AG08395 (cell line): Measurements from ENCODE around the gene PRND.
"Not testable (repeated sequence)": the region's sequence is repeated elsewhere in the genome, so short reads cannot be mapped to it uniquely, and the experiment has no call there.

Experiments used
- DNase-seq: peaks from one replicate; pipeline ENCODE4 v3.0.0; 2012; ENCODE audit warnings: mixed read lengths, low spot score

The PRND gene, protein sequence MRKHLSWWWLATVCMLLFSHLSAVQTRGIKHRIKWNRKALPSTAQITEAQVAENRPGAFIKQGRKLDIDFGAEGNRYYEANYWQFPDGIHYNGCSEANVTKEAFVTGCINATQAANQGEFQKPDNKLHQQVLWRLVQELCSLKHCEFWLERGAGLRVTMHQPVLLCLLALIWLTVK

DNA sequence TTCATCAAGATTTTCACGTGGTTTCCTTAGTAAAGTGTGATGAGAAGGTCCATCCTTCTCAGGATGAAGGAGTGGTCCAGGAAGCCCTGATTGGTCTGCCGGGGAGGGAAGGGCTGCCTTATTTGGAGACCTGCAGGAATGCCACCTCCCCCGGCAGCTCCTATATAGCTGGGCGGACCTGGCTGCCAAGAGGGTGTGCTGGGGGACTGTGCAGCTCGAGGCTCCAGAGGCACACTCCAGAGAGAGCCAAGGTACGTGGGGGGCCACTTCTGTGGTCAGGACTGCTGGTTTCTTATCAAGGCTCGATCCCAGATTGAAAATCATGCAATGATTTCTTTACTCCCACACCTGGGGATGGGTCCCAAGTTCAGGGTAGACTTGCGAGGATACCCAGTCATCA lies at the start of gene PRND:
TSS of gene PRND (plus strand) at position 191 of the 400 bp plus-strand sequence. CDS start 2,643 bp downstream, outside the sequence.
- DNase-seq: no peak

DNA sequence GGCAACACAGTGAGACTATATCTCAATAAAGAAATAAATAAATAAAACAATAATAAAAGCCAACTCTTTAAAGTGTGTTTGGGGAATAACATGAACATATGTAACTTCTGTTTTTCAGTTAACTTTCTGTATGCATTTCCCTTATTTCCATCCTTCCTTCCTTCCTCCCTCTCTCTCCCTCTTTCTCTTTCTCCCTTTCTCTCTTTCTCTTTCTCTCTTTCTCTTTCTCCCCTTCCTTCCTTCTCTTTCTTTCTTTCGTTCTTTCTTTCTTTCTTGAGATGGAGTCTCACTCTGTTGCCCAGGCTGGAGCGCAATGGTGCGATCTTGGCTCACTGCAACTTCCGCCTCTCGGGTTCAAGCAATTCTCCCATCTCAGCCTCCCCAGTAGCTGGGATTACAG lies 48.8 kb upstream of the PRND start:
- DNase-seq: no peak

DNA sequence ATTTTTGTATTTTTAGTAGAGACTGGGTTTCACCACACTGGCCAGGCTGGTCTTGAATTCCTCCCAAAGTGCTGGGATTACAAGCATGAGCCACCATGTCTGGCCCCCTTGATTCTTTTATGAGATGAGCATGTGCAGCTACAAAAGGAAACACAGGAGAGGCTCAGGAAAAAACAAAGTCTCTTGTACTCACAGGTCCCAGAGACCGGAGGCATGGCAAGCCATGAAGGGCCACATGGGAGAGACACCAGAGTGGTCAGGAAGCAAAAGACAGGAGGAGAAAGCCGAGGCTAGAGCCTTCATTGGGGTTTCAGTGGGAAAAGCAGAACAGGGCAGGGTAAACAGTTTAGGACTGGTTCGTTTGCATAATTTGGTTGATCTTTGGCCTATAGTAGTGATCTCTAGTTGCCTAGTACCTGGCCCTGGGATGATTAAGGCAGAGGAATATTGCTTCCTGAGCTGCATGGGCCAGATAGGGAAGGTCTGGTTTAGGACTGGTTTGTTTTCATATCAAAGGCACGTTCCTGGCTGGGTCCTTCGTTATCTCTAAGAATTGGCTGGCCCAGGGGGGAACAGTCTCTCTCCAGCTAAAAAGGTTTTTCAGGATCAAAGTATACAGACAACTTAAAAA lies 48.2 kb upstream of the PRND start:
- no peak for DNase-seq

DNA sequence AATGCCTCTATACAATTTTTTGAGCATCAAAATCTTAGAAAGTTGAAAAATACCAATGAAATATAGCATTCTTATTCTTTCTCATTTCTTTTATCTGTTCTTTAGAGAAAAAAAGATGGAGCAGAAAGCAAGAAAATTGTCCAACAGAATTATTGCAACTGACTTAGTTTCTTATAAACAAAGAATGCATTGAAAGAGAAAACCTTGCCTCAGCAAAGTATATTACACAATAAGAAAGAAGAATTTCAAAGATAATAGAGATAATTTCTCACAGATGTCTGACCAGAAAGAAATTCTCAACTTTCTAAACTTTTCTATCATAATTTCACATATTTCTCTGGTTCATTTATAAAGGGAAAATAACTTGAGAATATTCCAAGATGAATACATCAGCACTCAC lies 47.0 kb upstream of the PRND start:
- no peak for DNase-seq

DNA sequence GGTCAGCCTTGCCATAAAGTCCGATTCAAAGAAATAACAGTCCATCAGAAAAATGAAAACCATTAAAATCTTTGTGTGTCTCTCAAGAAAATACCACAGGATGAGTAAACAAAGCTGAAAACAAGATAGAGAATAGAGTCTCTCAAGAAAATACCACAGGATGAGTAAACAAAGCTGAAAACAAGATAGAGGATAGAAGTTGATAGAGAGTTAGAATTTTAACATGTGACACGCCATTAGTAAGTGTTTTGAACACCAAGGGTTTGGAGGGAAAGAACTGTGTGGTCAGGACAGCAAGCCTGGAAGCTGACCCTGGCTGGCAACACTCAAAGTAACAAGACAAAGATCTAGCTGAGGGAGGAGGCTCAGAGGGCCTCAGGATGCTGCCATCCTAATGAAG lies 43.9 kb upstream of the PRND start:
- no peak for DNase-seq

DNA sequence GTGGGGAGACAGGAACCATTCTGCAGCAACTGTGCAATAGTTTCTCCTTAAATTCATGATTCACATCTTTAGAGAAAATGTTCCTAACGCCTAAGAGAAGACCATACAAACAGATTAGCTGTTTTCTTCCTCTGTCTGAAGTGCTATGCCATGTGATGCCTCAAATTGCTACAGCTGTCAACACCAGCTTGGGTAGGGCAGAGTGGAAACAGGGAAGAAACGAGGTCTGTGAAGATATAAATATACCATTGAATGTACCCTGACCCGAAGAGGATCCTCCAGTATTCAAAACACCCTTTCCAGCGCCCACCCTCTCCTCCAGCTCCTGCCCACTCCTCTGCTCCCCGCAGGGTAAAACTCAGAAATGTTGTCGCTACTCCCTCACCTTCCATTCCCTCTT lies 40.3 kb upstream of the PRND start:
- no peak for DNase-seq

DNA sequence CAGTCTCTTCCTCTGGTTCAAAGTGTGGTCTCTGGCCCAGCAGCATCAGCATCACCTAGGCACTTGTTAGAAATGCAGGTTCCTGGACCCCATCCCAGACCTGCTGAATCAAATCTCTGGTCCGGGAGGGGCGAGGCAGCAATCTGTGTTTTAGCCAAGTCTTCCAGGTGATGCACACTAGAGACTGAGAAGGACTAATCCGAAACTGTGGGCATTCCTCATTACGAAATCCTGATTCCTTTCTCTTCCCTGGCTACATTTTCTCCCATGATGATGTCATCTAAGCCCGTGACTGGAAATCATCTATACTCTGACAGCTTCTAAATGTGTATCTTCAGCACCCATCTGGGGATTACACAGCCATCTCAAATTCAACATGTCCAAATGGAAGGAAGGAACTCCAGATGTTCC lies 39.7 kb upstream of the PRND start:
- peak; percentile 57 for DNase-seq

DNA sequence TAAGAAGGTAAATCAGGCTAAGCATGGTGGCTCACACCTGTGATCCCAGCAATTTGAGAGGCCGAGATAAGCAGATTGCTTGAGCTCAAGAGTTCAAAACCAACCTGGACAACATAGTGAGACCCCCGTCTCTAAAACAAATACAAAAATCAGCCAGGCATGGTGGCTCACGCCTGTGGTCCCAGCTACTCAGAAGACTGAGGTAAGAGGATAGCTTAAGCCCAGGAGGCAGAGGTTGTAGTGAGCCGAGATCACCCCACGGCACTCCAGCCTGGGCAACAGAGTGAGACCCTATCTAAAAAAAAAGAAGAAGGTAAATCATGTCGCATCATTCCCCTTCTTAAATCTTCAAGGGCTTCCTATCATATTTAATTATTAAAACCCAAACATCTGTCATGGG lies 39.0 kb upstream of the PRND start:
- no peak for DNase-seq

DNA sequence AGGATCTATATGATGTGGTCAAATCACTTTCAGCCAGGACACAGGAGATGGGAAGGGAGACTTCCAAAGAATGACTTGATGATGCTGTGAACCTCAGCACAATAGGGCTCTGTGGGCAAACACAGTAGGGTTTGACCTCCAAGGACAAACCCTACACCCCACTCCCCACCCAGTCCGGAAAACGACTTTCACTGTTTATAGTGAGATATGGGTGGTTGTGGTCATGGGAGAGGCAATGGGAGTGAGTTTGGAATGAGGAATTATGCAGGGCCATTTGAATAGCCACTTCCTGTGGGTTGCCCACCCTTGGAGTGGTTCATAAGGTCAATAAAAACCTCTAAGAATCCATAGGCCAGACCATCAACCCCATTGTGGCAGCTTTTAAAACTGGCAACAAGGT lies 38.4 kb upstream of the PRND start:
- no peak for DNase-seq

DNA sequence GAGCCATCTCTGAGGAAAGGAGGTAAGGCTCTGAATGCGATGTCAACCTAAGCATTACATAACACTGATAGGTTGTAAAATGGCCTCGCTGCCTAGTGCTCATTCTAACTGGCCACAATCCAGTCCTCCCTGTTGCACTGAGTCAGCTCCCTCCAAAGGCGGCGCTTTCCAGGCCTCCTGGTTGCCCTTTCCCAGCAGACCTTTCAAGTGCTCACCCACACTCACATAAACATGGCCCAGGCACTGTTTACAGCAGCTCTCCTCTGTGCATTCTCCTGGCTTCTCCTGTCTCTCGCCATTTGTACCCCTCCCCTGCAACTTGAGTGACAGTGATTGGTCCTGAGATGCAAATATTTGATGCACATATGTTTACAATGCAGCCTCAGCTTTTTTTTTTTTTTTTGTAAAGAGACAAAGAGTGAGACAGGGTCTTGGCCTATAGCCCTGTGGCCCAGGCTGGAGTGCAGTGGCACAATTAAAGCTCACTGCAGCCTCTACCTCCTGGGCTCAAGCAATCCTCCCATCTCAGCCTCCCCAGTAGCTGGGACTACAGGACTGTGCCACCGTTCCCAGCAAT lies 36.8 kb upstream of the PRND start:
- DNase-seq: no peak

DNA sequence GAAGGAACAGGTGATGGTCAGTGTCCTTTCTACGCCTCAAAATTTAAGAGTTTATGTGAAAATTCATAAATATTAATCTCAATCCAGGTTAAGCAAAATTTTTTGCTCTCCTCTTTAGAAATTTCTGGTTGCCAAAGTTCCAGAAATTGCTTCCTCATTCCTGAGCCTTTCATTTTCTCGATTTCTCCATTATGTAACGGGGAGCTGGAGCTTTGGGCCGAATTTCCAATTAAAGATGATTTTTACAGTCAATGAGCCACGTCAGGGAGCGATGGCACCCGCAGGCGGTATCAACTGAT lies 35.8 kb upstream of the PRND start:
- DNase-seq: no peak

DNA sequence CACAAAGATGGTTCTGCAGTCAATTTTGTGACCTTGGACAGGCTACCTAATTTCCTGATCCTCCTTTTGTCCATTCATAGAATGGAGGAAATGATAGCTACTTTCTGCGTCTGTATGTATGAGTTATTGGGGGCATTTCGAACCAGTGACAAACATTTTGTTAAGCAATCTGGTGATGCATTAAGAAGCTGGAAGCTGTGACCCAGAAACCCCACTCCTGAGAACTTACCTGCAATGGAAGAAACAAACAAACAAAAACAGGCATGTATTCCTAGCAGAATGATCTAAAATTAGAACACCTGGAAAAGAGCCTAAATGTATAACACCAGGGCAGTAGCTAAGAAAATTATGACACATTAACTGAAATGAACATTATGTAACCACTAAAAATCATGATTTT lies 33.4 kb upstream of the PRND start:
- DNase-seq: no peak

DNA sequence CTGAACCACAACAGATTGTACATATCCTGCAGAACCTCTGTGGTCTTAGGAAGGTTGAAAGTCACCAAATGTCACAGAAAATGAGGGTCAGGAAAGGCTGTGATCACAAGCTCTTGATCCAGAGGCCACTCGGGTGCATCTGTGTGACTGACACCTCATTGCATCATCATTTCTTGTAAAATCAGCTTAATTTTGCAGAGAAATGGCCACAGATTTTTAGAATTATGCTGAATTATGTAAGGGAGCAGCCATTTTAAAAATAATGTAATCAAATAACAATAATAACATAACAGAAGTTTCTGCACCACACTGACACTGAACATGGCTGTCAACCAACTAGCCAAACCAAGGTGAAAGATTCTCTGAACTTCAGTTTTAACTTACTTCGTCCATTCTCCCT lies 32.5 kb upstream of the PRND start:
- DNase-seq: no peak

DNA sequence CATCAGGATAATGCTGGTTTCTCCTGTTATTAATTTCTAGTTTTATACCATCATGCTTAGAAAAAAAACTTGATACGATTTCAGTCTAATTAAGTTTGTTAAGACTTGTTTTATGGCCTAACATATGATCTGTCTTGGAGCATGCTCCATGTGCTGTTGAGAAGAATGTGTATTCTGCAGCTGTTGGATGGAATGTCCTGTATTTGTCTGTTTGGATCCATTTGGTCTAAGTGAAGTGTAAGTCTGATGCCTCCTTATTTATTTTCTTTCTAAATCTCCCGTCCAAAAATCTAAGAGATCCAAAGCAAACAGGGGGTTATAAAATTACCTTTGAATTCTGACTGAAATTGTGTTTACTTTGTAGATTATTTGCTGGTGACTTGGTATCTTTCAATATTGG lies 30.0 kb upstream of the PRND start:
- no peak for DNase-seq

DNA sequence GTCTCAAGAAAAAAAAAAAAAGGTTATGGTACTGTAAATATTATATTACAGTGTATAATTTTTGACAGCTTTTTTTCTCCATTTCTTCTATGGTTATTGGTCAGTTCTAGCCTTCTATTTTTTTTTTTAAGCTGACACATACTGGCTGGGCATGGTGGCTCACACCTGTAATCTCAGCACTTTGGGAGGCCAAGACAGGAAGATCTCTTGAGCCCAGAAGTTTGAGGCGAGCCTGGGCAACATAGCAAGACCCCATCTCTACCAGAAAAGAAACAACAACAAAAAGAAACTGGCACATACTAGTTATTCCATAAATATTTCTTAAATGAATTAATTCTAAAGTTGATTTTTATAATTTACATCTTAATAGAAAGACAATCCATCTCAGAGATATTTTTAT lies 27.6 kb upstream of the PRND start:
- DNase-seq: no peak

DNA sequence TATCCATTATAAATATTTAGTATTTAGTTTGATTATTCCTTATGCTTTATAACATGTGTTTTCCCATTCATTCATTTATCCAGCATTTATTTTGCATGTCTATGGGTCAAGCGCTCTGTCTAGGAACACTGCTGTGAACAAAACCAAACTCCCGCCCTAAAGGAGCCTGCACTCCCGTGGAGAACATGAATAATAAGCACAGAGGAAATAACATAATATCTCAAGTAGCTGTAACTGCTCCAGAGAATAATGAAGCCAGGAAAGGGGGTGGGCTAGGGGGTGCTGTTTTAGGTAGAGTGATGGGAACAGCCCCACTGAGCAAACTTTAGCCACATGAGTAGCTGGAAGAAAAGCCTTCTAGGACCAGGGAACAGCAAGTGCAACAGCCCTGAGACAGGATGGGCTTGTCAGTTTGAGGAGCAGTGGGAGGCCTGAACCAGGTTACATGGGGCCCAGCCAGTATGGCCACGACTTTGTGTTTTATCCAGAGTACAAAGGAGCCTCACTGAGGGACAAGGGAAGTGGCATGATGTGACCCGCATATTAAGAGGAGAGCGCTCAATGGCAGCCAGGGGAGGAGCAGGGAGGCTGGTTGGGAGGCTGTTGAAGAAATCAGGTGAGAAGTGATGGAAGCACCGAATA lies 24.4 kb upstream of the PRND start:
- no peak for DNase-seq

DNA sequence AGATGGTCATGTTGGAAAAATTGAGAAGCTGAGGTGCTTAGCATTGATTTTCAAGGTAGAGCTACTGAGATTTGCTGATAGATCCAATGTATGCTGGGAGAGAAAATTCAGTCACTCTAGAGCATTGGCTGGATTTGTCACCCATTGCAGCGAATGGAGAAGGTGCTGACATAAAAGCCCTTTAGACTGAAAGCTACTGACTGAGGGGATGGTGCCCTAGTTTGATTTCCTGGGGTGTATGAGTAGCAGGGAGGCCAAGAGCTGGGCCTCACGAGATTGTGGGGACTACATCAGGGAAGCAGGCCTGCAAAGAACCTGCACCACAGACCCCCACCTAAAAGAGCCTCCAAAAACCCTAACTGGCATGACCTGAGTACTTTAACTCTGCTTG lies 23.9 kb upstream of the PRND start:
- DNase-seq: no peak

DNA sequence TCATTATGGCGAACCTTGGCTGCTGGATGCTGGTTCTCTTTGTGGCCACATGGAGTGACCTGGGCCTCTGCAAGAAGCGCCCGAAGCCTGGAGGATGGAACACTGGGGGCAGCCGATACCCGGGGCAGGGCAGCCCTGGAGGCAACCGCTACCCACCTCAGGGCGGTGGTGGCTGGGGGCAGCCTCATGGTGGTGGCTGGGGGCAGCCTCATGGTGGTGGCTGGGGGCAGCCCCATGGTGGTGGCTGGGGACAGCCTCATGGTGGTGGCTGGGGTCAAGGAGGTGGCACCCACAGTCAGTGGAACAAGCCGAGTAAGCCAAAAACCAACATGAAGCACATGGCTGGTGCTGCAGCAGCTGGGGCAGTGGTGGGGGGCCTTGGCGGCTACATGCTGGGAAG lies 22.5 kb upstream of the PRND start:
- no peak for DNase-seq

DNA sequence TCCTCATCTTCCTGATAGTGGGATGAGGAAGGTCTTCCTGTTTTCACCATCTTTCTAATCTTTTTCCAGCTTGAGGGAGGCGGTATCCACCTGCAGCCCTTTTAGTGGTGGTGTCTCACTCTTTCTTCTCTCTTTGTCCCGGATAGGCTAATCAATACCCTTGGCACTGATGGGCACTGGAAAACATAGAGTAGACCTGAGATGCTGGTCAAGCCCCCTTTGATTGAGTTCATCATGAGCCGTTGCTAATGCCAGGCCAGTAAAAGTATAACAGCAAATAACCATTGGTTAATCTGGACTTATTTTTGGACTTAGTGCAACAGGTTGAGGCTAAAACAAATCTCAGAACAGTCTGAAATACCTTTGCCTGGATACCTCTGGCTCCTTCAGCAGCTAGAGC lies 21.8 kb upstream of the PRND start:
- DNase-seq: no peak

DNA sequence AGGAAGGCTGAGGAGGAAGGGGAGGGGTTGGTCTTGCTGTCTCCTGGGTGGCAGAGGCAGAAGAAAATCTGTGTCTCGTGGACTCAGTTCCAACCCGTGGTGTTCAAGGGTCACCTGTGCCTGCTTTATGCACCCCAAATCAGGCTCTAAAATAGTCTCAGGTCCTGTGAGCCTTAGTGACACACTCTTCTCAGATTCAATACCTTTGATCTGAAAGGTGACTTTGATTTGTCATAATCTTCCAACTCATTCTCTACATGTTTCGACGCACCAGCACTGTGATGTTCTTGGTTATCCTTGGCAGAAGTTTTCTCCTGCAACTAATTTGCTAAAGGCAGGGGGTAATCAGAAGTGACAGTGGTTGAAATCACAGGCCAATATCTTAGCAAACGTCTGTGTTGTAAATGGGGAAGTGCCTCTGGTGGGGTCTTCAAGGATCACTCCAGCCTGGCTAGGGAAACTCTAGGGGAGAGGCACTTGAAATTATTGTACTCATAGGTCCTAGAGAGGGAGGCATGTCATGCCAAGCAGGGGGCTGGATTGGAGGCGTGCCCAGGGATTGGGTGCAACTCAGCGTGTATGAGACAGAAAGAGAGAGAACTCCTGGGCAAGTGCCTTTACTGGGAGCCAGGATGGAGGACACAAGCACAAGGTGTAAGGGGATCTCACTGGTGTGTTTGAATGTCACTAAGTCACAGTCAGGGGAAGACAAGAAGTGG lies 19.0 kb upstream of the PRND start:
- DNase-seq: no peak

DNA sequence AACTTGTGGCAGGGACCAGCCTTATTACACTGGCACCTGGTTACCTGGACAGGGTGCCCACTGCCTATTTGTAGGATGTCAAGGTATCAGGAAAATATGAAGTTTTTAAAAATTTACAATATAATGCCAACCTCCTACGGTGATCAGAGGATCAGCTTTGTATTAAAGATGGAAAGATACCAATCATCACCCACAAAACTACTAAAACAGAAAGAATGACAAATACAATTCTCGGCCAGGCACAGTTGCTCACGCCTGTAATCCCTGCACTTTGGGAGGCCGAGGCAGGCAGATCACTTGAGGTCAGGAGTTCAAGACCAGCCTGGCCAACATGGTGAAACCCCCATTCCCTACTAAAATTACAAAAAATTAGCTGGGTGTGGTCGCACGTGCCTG lies 18.4 kb upstream of the PRND start:
- no peak for DNase-seq

DNA sequence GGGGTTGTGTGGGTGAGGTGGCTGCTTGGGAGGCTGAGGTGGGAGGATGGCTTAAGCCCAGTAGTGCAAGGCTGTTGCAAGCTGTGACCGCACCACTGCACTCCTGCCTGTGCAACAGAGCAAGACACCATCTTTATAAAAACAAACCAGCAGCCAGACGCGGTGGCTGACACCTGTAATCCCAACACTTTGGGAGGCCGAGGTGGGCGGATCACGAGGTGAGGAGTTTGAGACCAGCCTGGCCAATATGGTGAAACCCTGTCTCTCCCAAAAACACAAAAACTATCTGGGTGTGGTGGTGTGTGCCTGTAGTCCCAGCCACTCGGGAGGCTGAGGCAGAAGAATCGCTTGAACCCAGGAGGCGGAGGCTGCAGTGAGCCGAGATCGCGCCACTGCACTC lies 14.8 kb upstream of the PRND start:
- not testable (repeated sequence) for DNase-seq

DNA sequence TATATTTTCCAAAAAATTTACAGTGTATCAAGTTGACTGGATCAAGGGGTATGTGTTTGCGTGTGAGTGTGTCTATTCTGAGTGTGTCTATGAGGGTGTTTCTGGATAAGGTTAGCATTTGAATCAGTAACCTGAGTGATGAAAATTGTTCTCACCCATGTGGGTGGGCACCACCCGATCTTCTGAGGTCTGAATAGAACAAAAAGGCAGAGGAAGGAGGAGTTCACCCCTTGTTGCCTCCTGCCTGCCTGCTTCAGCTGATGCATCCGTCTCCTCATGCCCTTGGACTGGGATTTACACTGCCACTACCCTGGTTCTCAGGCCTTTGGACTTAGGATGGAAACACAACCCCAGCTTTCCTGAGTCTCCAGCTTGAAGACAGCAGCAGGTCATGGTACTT lies 13.7 kb upstream of the PRND start:
- no peak for DNase-seq
